ENCODE measurements around the gene KCTD15.

- TF ChIP-seq CTCF (conservative IDR thresholded peaks at IDR 0.05; ENCODE audit: low read depth, low read length) (no peak), POLR2A (IDR thresholded peaks at IDR 0.05; ENCODE audit: low read depth, low read length) (no peak), SMC3 (IDR thresholded peaks at IDR 0.05; ENCODE audit: low read depth, low read length) (no peak), RFX5 (IDR thresholded peaks at IDR 0.05; ENCODE audit: low read depth, low read length) (no peak)
- TF ChIP-seq, protein P1, sequence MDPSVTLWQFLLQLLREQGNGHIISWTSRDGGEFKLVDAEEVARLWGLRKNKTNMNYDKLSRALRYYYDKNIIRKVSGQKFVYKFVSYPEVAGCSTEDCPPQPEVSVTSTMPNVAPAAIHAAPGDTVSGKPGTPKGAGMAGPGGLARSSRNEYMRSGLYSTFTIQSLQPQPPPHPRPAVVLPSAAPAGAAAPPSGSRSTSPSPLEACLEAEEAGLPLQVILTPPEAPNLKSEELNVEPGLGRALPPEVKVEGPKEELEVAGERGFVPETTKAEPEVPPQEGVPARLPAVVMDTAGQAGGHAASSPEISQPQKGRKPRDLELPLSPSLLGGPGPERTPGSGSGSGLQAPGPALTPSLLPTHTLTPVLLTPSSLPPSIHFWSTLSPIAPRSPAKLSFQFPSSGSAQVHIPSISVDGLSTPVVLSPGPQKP (IDR thresholded peaks at IDR 0.05; ENCODE audit: borderline replicate concordance, low read depth, low read length) = no peak
Observed at GRCh38 chr19:33752945-33753344, 43.7 kb upstream of the KCTD15 start.

Measured in IMR-90 (cell line).